SK-N-SH (cell line): Measurements from ENCODE around the gene SRBD1. TPM values are rescaled to one million over a fixed set of nuclear protein-coding genes. Genes with fewer than 3 reads are reported as not detected.

Source experiments
- CTCF ChIA-PET: fragments of 300-600, 350-600 bp; formaldehyde crosslinking; extraction: SDS; loops from one replicate; lab custom pipeline; 2021; lab: Yijun Ruan, JAX
- POLR2A ChIA-PET: fragments of 350-600 bp; sonication (Branson Sonifier 250); formaldehyde crosslinking; extraction: SDS; loops from one replicate; lab custom pipeline; 2020; ENCODE audit warnings: antibody characterized with exemption, inconsistent platforms; lab: Yijun Ruan, JAX
- DNase-seq: peaks from one replicate; pipeline ENCODE4 v3.0.0; 2012
- H2AFZ ChIP-seq: fragments of 200-600 bp; sonication (generic); 2 replicates; pipeline ENCODE4 v1.8.1; 2016; ENCODE audit warnings: antibody characterized with exemption, mild to moderate bottlenecking, low read depth
- H3F3A ChIP-seq: fragments of 200-600 bp; sonication (generic); replicated peaks from 2 replicates; pipeline ENCODE3; 2016; ENCODE audit warnings: antibody characterized with exemption, mild to moderate bottlenecking; ENCODE audit not compliant: insufficient read depth
- H3K27ac ChIP-seq, 2 experiments: fragments of 200-500 bp in 1 of 2; fragments of 200-600 bp in 1 of 2; sonication (Bioruptor generic) in 1 of 2; sonication (generic), shearing (Covaris generic) in 1 of 2; 2 replicates each; pipeline versions ENCODE4 v1.5.1 to v1.6.1; 2014 to 2016; ENCODE audit warnings: low read depth in 2 of 2, inconsistent platforms in 1 of 2, low read length in 1 of 2, mild to moderate bottlenecking in 1 of 2, mixed read lengths in 1 of 2
- H3K27me3 ChIP-seq: fragments of 200-600 bp; sonication (generic), shearing (Covaris generic); 2 replicates; pipeline ENCODE4 v1.6.1; 2016; ENCODE audit warnings: mixed run types; ENCODE audit not compliant: insufficient read depth
- H3K36me3 ChIP-seq, 2 experiments: fragments of 200-500 bp in 1 of 2; fragments of 200-600 bp in 1 of 2; sonication (Bioruptor generic) in 1 of 2; sonication (generic) in 1 of 2; replicated peaks in 1 of 2; 2 replicates each; pipeline versions ENCODE3 to v1.5.1; 2014 to 2016; ENCODE audit warnings: low read length in 1 of 2, mild to moderate bottlenecking in 1 of 2; ENCODE audit not compliant: insufficient read depth in 2 of 2, control insufficient read depth in 1 of 2
- H3K4me1 ChIP-seq, 2 experiments: fragments of 200-500 bp in 1 of 2; fragments of 200-600 bp in 1 of 2; sonication (Bioruptor generic) in 1 of 2; sonication (generic), shearing (Covaris generic) in 1 of 2; 2 replicates each; pipeline versions ENCODE4 v1.5.1 to v1.6.1; 2014 to 2016; ENCODE audit warnings: low read depth in 1 of 2, low read length in 1 of 2, mixed run types in 1 of 2; ENCODE audit not compliant: insufficient read depth in 2 of 2, control insufficient read depth in 1 of 2
- H3K4me2 ChIP-seq: fragments of 200-600 bp; sonication (generic), shearing (Covaris generic); 2 replicates; pipeline ENCODE4 v1.6.1; 2017; ENCODE audit warnings: mixed run types
- H3K4me3 ChIP-seq, 2 experiments: fragments of 200-500 bp in 1 of 2; fragments of 200-600 bp in 1 of 2; sonication (Bioruptor generic) in 1 of 2; sonication (generic), shearing (Covaris generic) in 1 of 2; 2 replicates each; pipeline versions ENCODE4 v1.5.1 to v1.8.1; 2014 to 2016; ENCODE audit warnings: low read depth in 2 of 2, inconsistent platforms in 1 of 2, low read length in 1 of 2, mild to moderate bottlenecking in 1 of 2, mixed read lengths in 1 of 2, moderate library complexity in 1 of 2
- H3K79me2 ChIP-seq: fragments of 200-600 bp; sonication (generic); 2 replicates; pipeline ENCODE4 v1.8.1; 2017; ENCODE audit warnings: mild to moderate bottlenecking; ENCODE audit not compliant: insufficient read depth
- H3K9ac ChIP-seq: fragments of 200-600 bp; sonication (generic); 2 replicates; pipeline ENCODE4 v1.6.1; 2017; ENCODE audit warnings: mixed run types
- H3K9me2 ChIP-seq: fragments of 200-600 bp; sonication (generic); 2 replicates; pipeline ENCODE4 v1.6.1; 2017; ENCODE audit warnings: mixed run types
- H3K9me3 ChIP-seq: fragments of 200-600 bp; sonication (generic); 2 replicates; pipeline ENCODE4 v1.6.1; 2017; ENCODE audit warnings: mixed run types, mild to moderate bottlenecking, moderate library complexity
- H4K20me1 ChIP-seq: fragments of 200-600 bp; sonication (generic); 2 replicates; pipeline ENCODE4 v1.6.1; 2017; ENCODE audit warnings: mild to moderate bottlenecking, mixed run types; ENCODE audit not compliant: insufficient read depth
- EZH2phosphoT487 ChIP-seq: fragments of 200-600 bp; sonication (generic); IDR thresholded peaks from 2 replicates; pipeline ENCODE4 v1.6.1; 2017; ENCODE audit warnings: low read depth, mixed run types, mild to moderate bottlenecking, antibody characterized with exemption, moderate library complexity, borderline replicate concordance
- FOSL2 ChIP-seq: IDR thresholded peaks from 2 replicates; pipeline ENCODE4 v1.4.0; 2012; ENCODE audit warnings: low read depth, mild to moderate bottlenecking, moderate library complexity, borderline replicate concordance
- FOXJ3 ChIP-seq: sonication (generic); formaldehyde crosslinking; IDR thresholded peaks from 2 replicates; pipeline ENCODE4 v1.5.1; 2020; ENCODE audit warnings: mild to moderate bottlenecking, missing genetic modification reagents
- GABPA ChIP-seq: IDR thresholded peaks from 2 replicates; pipeline ENCODE4 v1.4.0; 2012; ENCODE audit warnings: low read depth, mild to moderate bottlenecking
- JUND ChIP-seq: IDR thresholded peaks from 2 replicates; pipeline ENCODE4 v1.4.0; 2012
- MXI1 ChIP-seq: IDR thresholded peaks from 2 replicates; pipeline ENCODE4 v1.6.1; 2012; ENCODE audit warnings: mild to moderate bottlenecking, low read depth, low read length, improper control_type of control experiment
- POLR2AphosphoS5 ChIP-seq: IDR thresholded peaks from 2 replicates; pipeline ENCODE4 v1.6.1; 2012; ENCODE audit warnings: low read depth, low read length
- RAD21 ChIP-seq: IDR thresholded peaks from 2 replicates; pipeline ENCODE4 v1.6.1; 2012; ENCODE audit warnings: mild to moderate bottlenecking, low read length
- REST ChIP-seq: IDR thresholded peaks from 2 replicates; pipeline ENCODE4 v1.6.1; 2012; ENCODE audit warnings: mild to moderate bottlenecking, low read depth, low read length, moderate library complexity
- RFX5 ChIP-seq: IDR thresholded peaks from 2 replicates; pipeline ENCODE4 v1.6.1; 2012; ENCODE audit warnings: mild to moderate bottlenecking, improper control_type of control experiment, low read length
- RXRA ChIP-seq: IDR thresholded peaks from 2 replicates; pipeline ENCODE4 v1.4.0; 2012; ENCODE audit warnings: low read depth, mild to moderate bottlenecking, borderline replicate concordance
- SIN3A ChIP-seq: IDR thresholded peaks from 2 replicates; pipeline ENCODE4 v1.6.1; 2012; ENCODE audit warnings: low read depth, mild to moderate bottlenecking, low read length, moderate library complexity, borderline replicate concordance
- TCF12 ChIP-seq: IDR thresholded peaks from 2 replicates; pipeline ENCODE4 v1.4.0; 2012
- TEAD4 ChIP-seq: IDR thresholded peaks from 2 replicates; pipeline ENCODE4 v1.4.0; 2012; ENCODE audit warnings: mild to moderate bottlenecking, borderline replicate concordance; ENCODE audit not compliant: insufficient read depth
- USF1 ChIP-seq: IDR thresholded peaks from 2 replicates; pipeline ENCODE4 v1.4.0; 2012; ENCODE audit warnings: low read depth, borderline replicate concordance
- YY1 ChIP-seq: IDR thresholded peaks from 2 replicates; pipeline ENCODE4 v1.4.0; 2012; ENCODE audit warnings: low read depth, mild to moderate bottlenecking
- ZBTB33 ChIP-seq: IDR thresholded peaks from 2 replicates; pipeline ENCODE4 v1.4.0; 2012; ENCODE audit warnings: low read depth, borderline replicate concordance
- WGBS: methylation state at CpG from one replicate; pipeline ENCODE4 v1.1.6; 2017; ENCODE audit warnings: low lambda C conversion rate; 5-methylcytosine and 5-hydroxymethylcytosine counted together
- polyA plus RNA-seq, 3 experiments: library from polyadenylated mRNA; depleted of rRNA; stranded (reverse); fragments of >200 nt; gene quantifications; 2 replicates each; pipeline ENCODE4 v1.2.3, GENCODE V29; 2012

The SRBD1 gene
- polyA plus RNA-seq, 1 of the 3 experiments (the other 2 are of a cell fraction) = 3.2 TPM

GRCh38 chr2:45524016-45524415 is 87.1 kb downstream of the SRBD1 start:
- no peaks in the 10 kb centered on the region for H3K9me3 ChIP-seq
- H3K27ac ChIP-seq = no peak overlapping the region
- 100% methylated on average over 1 of the region's 1 CpG for WGBS
- no peak overlapping the region for H3K4me2 ChIP-seq
- DNase-seq = no peak
- no peaks in the 10 kb centered on the region for H3K4me1 ChIP-seq
- CTCF ChIA-PET = interaction anchor here (0.8 to 1.9 kb wide), 3 partner anchors 12 to 510 kb away, joined by 3 to 6 read pairs (median 4); no protein-coding TSS in a partner anchor
- no peak overlapping the region for H3K9ac ChIP-seq
- H3K79me2 ChIP-seq = no peaks in the 10 kb centered on the region
- H3K27me3 ChIP-seq = no peaks in the 10 kb centered on the region
- peaks cover 7 to 10% of the 10 kb centered on the region in 2 experiments for H3K36me3 ChIP-seq
- H3F3A ChIP-seq = no peaks in the 10 kb centered on the region
- no peaks in the 10 kb centered on the region for H3K9me2 ChIP-seq
- TF ChIP-seq FOXJ3 (CRISPR knock-in tag) = no peak
- TF ChIP-seq REST = no peak
- no peak for TF ChIP-seq RFX5
- TF ChIP-seq RXRA = no peak
- TF ChIP-seq SIN3A = no peak
- no peak for TF ChIP-seq POLR2AphosphoS5
- TF ChIP-seq MXI1 = no peak
- no peak for TF ChIP-seq YY1
- TF ChIP-seq USF1 = no peak
- TF ChIP-seq RAD21 = no peak
- no peak for TF ChIP-seq TEAD4
- no peak for TF ChIP-seq JUND
- no peak for TF ChIP-seq TCF12
- no peak for TF ChIP-seq ZBTB33
- no peak for TF ChIP-seq FOSL2
- TF ChIP-seq EZH2phosphoT487 = no peak
- TF ChIP-seq GABPA = no peak
- TF ChIP-seq, all 33 proteins: peak for 0
- Histone ChIP-seq H3K4me3 (no peak overlapping the region), H4K20me1 (no peaks in the 10 kb centered on the region), H2AFZ (no peak overlapping the region)
- POLR2A ChIA-PET = no interaction called here
